ENCODE results near the gene MRC1. TPM values are rescaled to one million over a fixed set of nuclear protein-coding genes. Genes with fewer than 3 reads are reported as not detected.

MRC1 gene
- total and polyA plus RNA-seq, 2 donors (not counting 3 experiments of a cell fraction or from before 2014, with no cell fraction given), result 0.03 to 0.13 TPM

GRCh38 chr10:17802350-17802749, 6.8 kb upstream of the MRC1 start:
- CTCF ChIA-PET, result interaction anchor here (0.6 to 1.3 kb wide), 3 partner anchors 11 to 67 kb away, joined by 3 read pairs; no protein-coding TSS in a partner anchor

GRCh38 chr10:17802976-17803375, 6.2 kb upstream of the MRC1 start:
- Histone ChIP-seq H3K27me3 (ENCODE audit: control insufficient read depth in 2 of 2, insufficient read depth in 2 of 2, low read length in 2 of 2) (no peaks in the 10 kb centered on the region), H3K27ac (ENCODE audit: insufficient read depth, low read depth, low read length) (peak overlapping the region; percentile 40), H3K36me3 (ENCODE audit: control insufficient read depth in 2 of 2, extremely low read depth in 1 of 2, insufficient read depth in 2 of 2, low read length in 2 of 2) (no peaks in the 10 kb centered on the region), H3K4me2 (ENCODE audit: insufficient read depth, low read length) (peak overlapping the region; percentile 27), H2AFZ (ENCODE audit: low read depth, low read length) (no peak overlapping the region), H3K9me1 (replicated peaks; ENCODE audit: control insufficient read depth, extremely low read depth, insufficient read depth, low read length) (no peaks in the 10 kb centered on the region), H3K4me1 (ENCODE audit: control insufficient read depth, extremely low read depth, insufficient read depth, low read length) (peaks cover 10% of the 10 kb centered on the region), H3K79me2 (ENCODE audit: control insufficient read depth, insufficient read depth, low read length) (no peaks in the 10 kb centered on the region), H4K20me1 (replicated peaks; ENCODE audit: control insufficient read depth, extremely low read depth, insufficient read depth, low read length) (no peaks in the 10 kb centered on the region), H3K4me3 (replicated peaks in 1 of 3; ENCODE audit: insufficient read depth in 1 of 3, low read depth in 1 of 3, low read length in 3 of 3) (no peak overlapping the region), H3K9ac (replicated peaks; ENCODE audit: extremely low read depth, insufficient read depth, low read length) (no peak overlapping the region), H3K9me3 (replicated peaks; ENCODE audit: control insufficient read depth, insufficient read depth, low read length) (no peaks in the 10 kb centered on the region)
- CTCF ChIA-PET, result interaction anchor here (0.6 to 1.3 kb wide), 4 partner anchors 11 to 68 kb away, joined by 3 to 4 read pairs (median 3); no protein-coding TSS in a partner anchor
- TF ChIP-seq CTCF (IDR thresholded peaks at IDR 0.05; ENCODE audit: extremely low read depth in 1 of 2, insufficient read depth in 1 of 2, low read depth in 1 of 2, low read length in 2 of 2), result no peak
- TF ChIP-seq POLR2AphosphoS5 (IDR thresholded peaks at IDR 0.05; ENCODE audit: insufficient read depth, low read depth, low read length), result no peak
- peak; percentile 13 for TF ChIP-seq GATA2 (IDR thresholded peaks at IDR 0.05; ENCODE audit: insufficient read depth, insufficient read length, low read depth, low read length)
- TF ChIP-seq FOS (IDR thresholded peaks at IDR 0.05; ENCODE audit: borderline replicate concordance, insufficient read depth, low read length), result peak; percentile 30
- FAIRE-seq (peak; percentile 87), DNase-seq (ENCODE audit: low read depth, low spot score) (peak; percentile 80)
- BruUV-seq (replicated peaks), result no TSS peak
- dilution Hi-C loops (cut with MboI; ENCODE audit: extremely low pct_ligation_motif_present, low sequenced_read_pairs) (no loop called here), intact Hi-C loops (cut with micrococcal nuclease) (loop anchor here (1.0 kb wide), 1 partner anchor 20 kb away; no protein-coding TSS in a partner anchor)
- POLR2A ChIA-PET, result no interaction called here

More at GRCh38 chr10:17802350-17802749, 6.8 kb upstream of the MRC1 start:
- Histone ChIP-seq H3K79me2 (ENCODE audit: control insufficient read depth, insufficient read depth, low read length) (no peaks in the 10 kb centered on the region), H3K9ac (replicated peaks; ENCODE audit: extremely low read depth, insufficient read depth, low read length) (no peak overlapping the region), H3K27ac (ENCODE audit: insufficient read depth, low read depth, low read length) (peak overlapping the region; percentile 18), H3K4me2 (ENCODE audit: insufficient read depth, low read length) (no peak overlapping the region), H3K4me3 (replicated peaks in 1 of 3; ENCODE audit: insufficient read depth in 1 of 3, low read depth in 1 of 3, low read length in 3 of 3) (no peak overlapping the region), H3K4me1 (ENCODE audit: control insufficient read depth, extremely low read depth, insufficient read depth, low read length) (peaks cover 10% of the 10 kb centered on the region), H3K27me3 (ENCODE audit: control insufficient read depth in 2 of 2, insufficient read depth in 2 of 2, low read length in 2 of 2) (no peaks in the 10 kb centered on the region), H3K9me3 (replicated peaks; ENCODE audit: control insufficient read depth, insufficient read depth, low read length) (no peaks in the 10 kb centered on the region), H2AFZ (ENCODE audit: low read depth, low read length) (no peak overlapping the region), H3K9me1 (replicated peaks; ENCODE audit: control insufficient read depth, extremely low read depth, insufficient read depth, low read length) (no peaks in the 10 kb centered on the region), H3K36me3 (ENCODE audit: control insufficient read depth in 2 of 2, extremely low read depth in 1 of 2, insufficient read depth in 2 of 2, low read length in 2 of 2) (no peaks in the 10 kb centered on the region), H4K20me1 (replicated peaks; ENCODE audit: control insufficient read depth, extremely low read depth, insufficient read depth, low read length) (no peaks in the 10 kb centered on the region)
- DNase-seq (ENCODE audit: low read depth, low spot score) (no peak), FAIRE-seq (no peak)
- POLR2A ChIA-PET, result no interaction called here
- intact Hi-C loops (cut with micrococcal nuclease) (no loop called here), dilution Hi-C loops (cut with MboI; ENCODE audit: extremely low pct_ligation_motif_present, low sequenced_read_pairs) (no loop called here)
- TF ChIP-seq JUN (IDR thresholded peaks at IDR 0.05; ENCODE audit: borderline replicate concordance, insufficient read depth, insufficient read length, low read depth), result no peak
- no peak for TF ChIP-seq MYC (IDR thresholded peaks at IDR 0.05; ENCODE audit: low read depth, low read length)
- TF ChIP-seq EZH2 (IDR thresholded peaks at IDR 0.05; ENCODE audit: borderline replicate concordance, low read depth, low read length, severe bottlenecking), result no peak
- no TSS peak for BruUV-seq (replicated peaks)
